PFSK-1 (cell line): Measurements from ENCODE around the gene PPIA.

Source experiments
- POLR2AphosphoS5 ChIP-seq: IDR thresholded peaks from 2 replicates; pipeline ENCODE4 v1.6.1; 2012; ENCODE audit warnings: low read depth, mild to moderate bottlenecking, control low read depth, low read length, moderate library complexity
- SIN3A ChIP-seq: IDR thresholded peaks from 2 replicates; pipeline ENCODE4 v1.6.1; 2012; ENCODE audit warnings: mild to moderate bottlenecking, low read length, moderate library complexity, borderline replicate concordance; ENCODE audit not compliant: insufficient read depth
- TAF1 ChIP-seq: IDR thresholded peaks from 2 replicates; pipeline ENCODE4 v1.6.1; 2012; ENCODE audit warnings: low read length, control low read depth, borderline replicate concordance; ENCODE audit not compliant: insufficient read depth

- no peak for TF ChIP-seq POLR2AphosphoS5
- no peak for TF ChIP-seq SIN3A
- no peak for TF ChIP-seq TAF1
Measured at GRCh38 chr7:44772867-44773266, 23.6 kb upstream of the PPIA start.
